Measurements from ENCODE around the gene TTC9B.
A peak's percentile ranks its signal among the peaks of the same experiment; 100 is the strongest.

Gene TTC9B

GRCh38 chr19:40238775-40239174, 20.6 kb upstream of the TTC9B start:
- Histone ChIP-seq H3K27me3 (replicated peaks; ENCODE audit: control insufficient read depth, insufficient read depth, low read length) (no peaks in the 10 kb centered on the region), H3K9me3 (ENCODE audit: control insufficient read depth, low read length) (no peaks in the 10 kb centered on the region), H3K4me3 (ENCODE audit: low read length) (no peak overlapping the region), H3K9ac (ENCODE audit: low read length) (no peak overlapping the region), H3K4me1 (ENCODE audit: control insufficient read depth, insufficient read depth, low read length) (peaks cover 20% of the 10 kb centered on the region), H3K36me3 (ENCODE audit: control insufficient read depth, insufficient read depth, low read length, severe bottlenecking) (peaks cover 71% of the 10 kb centered on the region)
- no peak for DNase-seq (ENCODE audit: low read depth)

- Histone ChIP-seq H3K4me1 (ENCODE audit: control insufficient read depth, insufficient read depth, low read length) (peaks cover 14% of the 10 kb centered on the region), H3K4me3 (ENCODE audit: low read length) (no peak overlapping the region), H3K27me3 (replicated peaks; ENCODE audit: control insufficient read depth, insufficient read depth, low read length) (no peaks in the 10 kb centered on the region), H3K36me3 (ENCODE audit: control insufficient read depth, insufficient read depth, low read length, severe bottlenecking) (peaks cover 78% of the 10 kb centered on the region), H3K9ac (ENCODE audit: low read length) (no peak overlapping the region), H3K9me3 (ENCODE audit: control insufficient read depth, low read length) (no peaks in the 10 kb centered on the region)
- DNase-seq (ENCODE audit: low read depth), result no peak
These were observed 19.6 kb upstream of the TTC9B start for GRCh38 chr19:40237791-40238190.

GRCh38 chr19:40236366-40236765, 18.2 kb upstream of the TTC9B start:
- H3K4me1 ChIP-seq (ENCODE audit: control insufficient read depth, insufficient read depth, low read length), result peaks cover 12% of the 10 kb centered on the region
- H3K27me3 ChIP-seq (replicated peaks; ENCODE audit: control insufficient read depth, insufficient read depth, low read length), result no peaks in the 10 kb centered on the region
- peaks cover 75% of the 10 kb centered on the region for H3K36me3 ChIP-seq (ENCODE audit: control insufficient read depth, insufficient read depth, low read length, severe bottlenecking)

GRCh38 chr19:40236026-40236355, 17.8 kb upstream of the TTC9B start:
- Histone ChIP-seq H3K9me3 (ENCODE audit: control insufficient read depth, low read length) (no peaks in the 10 kb centered on the region), H3K36me3 (ENCODE audit: control insufficient read depth, insufficient read depth, low read length, severe bottlenecking) (peaks cover 71% of the 10 kb centered on the region), H3K4me3 (ENCODE audit: low read length) (no peak overlapping the region), H3K4me1 (ENCODE audit: control insufficient read depth, insufficient read depth, low read length) (peaks cover 15% of the 10 kb centered on the region), H3K27me3 (replicated peaks; ENCODE audit: control insufficient read depth, insufficient read depth, low read length) (no peaks in the 10 kb centered on the region), H3K9ac (ENCODE audit: low read length) (no peak overlapping the region)
- DNase-seq (ENCODE audit: low read depth), result no peak

More at GRCh38 chr19:40236366-40236765, 18.2 kb upstream of the TTC9B start:
- no peak for DNase-seq (ENCODE audit: low read depth)
- no peak overlapping the region for H3K4me3 ChIP-seq (ENCODE audit: low read length)
- H3K9me3 ChIP-seq (ENCODE audit: control insufficient read depth, low read length), result no peaks in the 10 kb centered on the region
- H3K9ac ChIP-seq (ENCODE audit: low read length), result no peak overlapping the region

GRCh38 chr19:40235238-40236025, 17.2 kb upstream of the TTC9B start:
- Histone ChIP-seq H3K4me3 (ENCODE audit: low read length) (no peak overlapping the region), H3K9ac (ENCODE audit: low read length) (no peak overlapping the region), H3K9me3 (ENCODE audit: control insufficient read depth, low read length) (no peaks in the 10 kb centered on the region), H3K27me3 (replicated peaks; ENCODE audit: control insufficient read depth, insufficient read depth, low read length) (no peaks in the 10 kb centered on the region), H3K4me1 (ENCODE audit: control insufficient read depth, insufficient read depth, low read length) (peaks cover 21% of the 10 kb centered on the region), H3K36me3 (ENCODE audit: control insufficient read depth, insufficient read depth, low read length, severe bottlenecking) (peaks cover 66% of the 10 kb centered on the region)
- no peak for DNase-seq (ENCODE audit: low read depth)

GRCh38 chr19:40234429-40235237, 16.4 kb upstream of the TTC9B start:
- Histone ChIP-seq H3K9me3 (ENCODE audit: control insufficient read depth, low read length) (no peaks in the 10 kb centered on the region), H3K4me3 (ENCODE audit: low read length) (no peak overlapping the region), H3K9ac (ENCODE audit: low read length) (no peak overlapping the region), H3K4me1 (ENCODE audit: control insufficient read depth, insufficient read depth, low read length) (peaks cover 29% of the 10 kb centered on the region), H3K36me3 (ENCODE audit: control insufficient read depth, insufficient read depth, low read length, severe bottlenecking) (peaks cover 58% of the 10 kb centered on the region), H3K27me3 (replicated peaks; ENCODE audit: control insufficient read depth, insufficient read depth, low read length) (no peaks in the 10 kb centered on the region)
- DNase-seq (ENCODE audit: low read depth), result no peak

GRCh38 chr19:40233811-40234389, 15.7 kb upstream of the TTC9B start:
- no peaks in the 10 kb centered on the region for H3K9me3 ChIP-seq (ENCODE audit: control insufficient read depth, low read length)
- DNase-seq (ENCODE audit: low read depth), result no peak
- no peaks in the 10 kb centered on the region for H3K27me3 ChIP-seq (replicated peaks; ENCODE audit: control insufficient read depth, insufficient read depth, low read length)
- H3K4me1 ChIP-seq (ENCODE audit: control insufficient read depth, insufficient read depth, low read length), result peaks cover 36% of the 10 kb centered on the region
- peaks cover 51% of the 10 kb centered on the region for H3K36me3 ChIP-seq (ENCODE audit: control insufficient read depth, insufficient read depth, low read length, severe bottlenecking)
- no peak overlapping the region for H3K4me3 ChIP-seq (ENCODE audit: low read length)
- no peak overlapping the region for H3K9ac ChIP-seq (ENCODE audit: low read length)

- no peak for DNase-seq (ENCODE audit: low read depth)
These were observed 15.0 kb upstream of the TTC9B start for GRCh38 chr19:40232949-40233810.

GRCh38 chr19:40232479-40232878, 14.3 kb upstream of the TTC9B start:
- no peaks in the 10 kb centered on the region for H3K9me3 ChIP-seq (ENCODE audit: control insufficient read depth, low read length)
- peaks cover 37% of the 10 kb centered on the region for H3K4me1 ChIP-seq (ENCODE audit: control insufficient read depth, insufficient read depth, low read length)
- no peak for DNase-seq (ENCODE audit: low read depth)
- H3K27me3 ChIP-seq (replicated peaks; ENCODE audit: control insufficient read depth, insufficient read depth, low read length), result no peaks in the 10 kb centered on the region
- peaks cover 37% of the 10 kb centered on the region for H3K36me3 ChIP-seq (ENCODE audit: control insufficient read depth, insufficient read depth, low read length, severe bottlenecking)
- H3K9ac ChIP-seq (ENCODE audit: low read length), result no peak overlapping the region
- H3K4me3 ChIP-seq (ENCODE audit: low read length), result no peak overlapping the region

More at GRCh38 chr19:40232949-40233810, 15.0 kb upstream of the TTC9B start:
- Histone ChIP-seq H3K4me3 (ENCODE audit: low read length) (no peak overlapping the region), H3K36me3 (ENCODE audit: control insufficient read depth, insufficient read depth, low read length, severe bottlenecking) (peaks cover 44% of the 10 kb centered on the region), H3K9ac (ENCODE audit: low read length) (no peak overlapping the region), H3K27me3 (replicated peaks; ENCODE audit: control insufficient read depth, insufficient read depth, low read length) (no peaks in the 10 kb centered on the region), H3K4me1 (ENCODE audit: control insufficient read depth, insufficient read depth, low read length) (peaks cover 37% of the 10 kb centered on the region), H3K9me3 (ENCODE audit: control insufficient read depth, low read length) (no peaks in the 10 kb centered on the region)

- no peaks in the 10 kb centered on the region for H3K9me3 ChIP-seq (ENCODE audit: control insufficient read depth, low read length)
- H3K36me3 ChIP-seq (ENCODE audit: control insufficient read depth, insufficient read depth, low read length, severe bottlenecking), result peaks cover 31% of the 10 kb centered on the region
- no peak overlapping the region for H3K4me3 ChIP-seq (ENCODE audit: low read length)
- H3K27me3 ChIP-seq (replicated peaks; ENCODE audit: control insufficient read depth, insufficient read depth, low read length), result no peaks in the 10 kb centered on the region
- H3K9ac ChIP-seq (ENCODE audit: low read length), result peak overlapping the region; percentile 59
- peaks cover 39% of the 10 kb centered on the region for H3K4me1 ChIP-seq (ENCODE audit: control insufficient read depth, insufficient read depth, low read length)
- DNase-seq (ENCODE audit: low read depth), result no peak
These were observed 13.6 kb upstream of the TTC9B start for GRCh38 chr19:40231544-40232424.
